Endodermal cell (in vitro differentiated cells): ENCODE measurements around the gene SLC13A5. TPM values are rescaled to one million over a fixed set of nuclear protein-coding genes. Genes with fewer than 3 reads are reported as not detected.

Experiments
- DNase-seq: peaks from one replicate; pipeline ENCODE4 v3.0.0-alpha.2; 2017
- H3K27ac ChIP-seq: 2 replicates; pipeline ENCODE4 v1.5.1; 2013; ENCODE audit warnings: mild to moderate bottlenecking, low read depth, low read length, moderate library complexity
- H3K27me3 ChIP-seq: 2 replicates; pipeline ENCODE4 v1.6.1; 2013; ENCODE audit warnings: mild to moderate bottlenecking, low read length, moderate library complexity; ENCODE audit not compliant: insufficient read depth, control insufficient read depth, poor library complexity, severe bottlenecking
- H3K36me3 ChIP-seq: 2 replicates; pipeline ENCODE4 v1.7.0; 2013; ENCODE audit warnings: mild to moderate bottlenecking, low read length, moderate library complexity; ENCODE audit not compliant: control insufficient read depth, insufficient read depth
- H3K4me1 ChIP-seq: one replicate; pipeline ENCODE4 v1.7.0; 2013; ENCODE audit warnings: low read length; ENCODE audit not compliant: control insufficient read depth, insufficient read depth
- H3K4me3 ChIP-seq: 2 replicates; pipeline ENCODE4 v1.5.1; 2013; ENCODE audit warnings: mild to moderate bottlenecking, low read length, moderate library complexity
- H3K9ac ChIP-seq: 2 replicates; pipeline ENCODE4 v1.6.1; 2013; ENCODE audit warnings: mild to moderate bottlenecking, low read length, moderate library complexity; ENCODE audit not compliant: poor library complexity, severe bottlenecking; ENCODE audit errors: extremely low read depth
- H3K9me3 ChIP-seq: 2 replicates; pipeline ENCODE4 v1.6.1; 2013; ENCODE audit warnings: mild to moderate bottlenecking, low read length, moderate library complexity; ENCODE audit not compliant: control insufficient read depth
- H3K27ac Mint-ChIP-seq: 2 replicates; pipeline ENCODE4 v1.8.0; 2020; ENCODE audit warnings: mixed read lengths
- H3K27me3 Mint-ChIP-seq: 2 replicates; pipeline ENCODE4 v1.8.0; 2021; ENCODE audit warnings: mild to moderate bottlenecking, mixed read lengths; ENCODE audit not compliant: insufficient read depth
- H3K36me3 Mint-ChIP-seq: 2 replicates; pipeline ENCODE4 v1.8.0; 2020; ENCODE audit warnings: low read depth, mixed read lengths
- H3K4me1 Mint-ChIP-seq: 2 replicates; pipeline ENCODE4 v1.8.0; 2020; ENCODE audit warnings: mixed read lengths
- H3K4me3 Mint-ChIP-seq: 2 replicates; pipeline ENCODE4 v1.8.0; 2020; ENCODE audit warnings: mild to moderate bottlenecking, moderate library complexity, mixed read lengths
- H3K9me3 Mint-ChIP-seq: 2 replicates; pipeline ENCODE4 v1.8.0; 2020; ENCODE audit warnings: mild to moderate bottlenecking, mixed read lengths
- WGBS, 2 experiments: methylation state at CpG; one replicate each; pipeline versions ENCODE4 v1.1.5 to v1.1.7; 2013; ENCODE audit warnings: missing lambda C conversion rate in 2 of 2, mixed read lengths in 1 of 2; ENCODE audit not compliant: insufficient coverage in 1 of 2, insufficient read length in 1 of 2; 5-methylcytosine and 5-hydroxymethylcytosine counted together
- total RNA-seq, 2 donors: library from RNA; stranded (reverse); fragmentation: NEBNext Ultra II Directional in 1 of 2; extraction: Animal tissue kit (Norgen Biotek cat#: 25700) in 1 of 2; gene quantifications; 2 replicates in 1 of 2; 3 replicates in 1 of 2; pipeline ENCODE4 v1.2.1, GENCODE V29; 2021
- TF ChIP-seq, protein P1 (sequence below): fragments of 200-600 bp; sonication (generic); conservative IDR thresholded peaks from 2 replicates; pipeline ENCODE4 v1.5.0; 2021; ENCODE audit warnings: antibody characterized with exemption, mild to moderate bottlenecking

SLC13A5 gene
- total RNA-seq, 2 donors from 2014 or later: 3.9 to 8.4 TPM

DNA sequence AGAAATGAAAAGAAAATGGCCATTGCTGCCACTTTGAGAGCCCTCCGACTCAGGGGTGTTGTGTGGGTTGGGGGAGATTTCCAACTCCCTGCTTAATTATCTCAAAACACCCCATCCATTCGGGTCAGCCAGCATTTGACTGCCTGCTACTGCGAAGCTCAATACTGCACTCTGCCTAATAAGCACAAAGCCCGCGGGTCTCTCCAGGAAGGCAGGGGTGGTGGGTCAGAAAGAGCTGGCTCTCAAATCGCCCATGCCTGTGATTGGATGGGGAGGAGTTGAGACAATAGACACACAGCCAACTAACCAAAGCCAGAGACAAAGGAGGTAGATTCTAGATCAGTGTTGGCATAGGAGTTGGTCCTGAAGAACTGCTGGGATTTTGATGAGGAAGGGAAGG, 40.4 kb upstream of the SLC13A5 start:
- no peak overlapping the region for H3K9ac ChIP-seq
- H3K4me3 ChIP-seq: no peak overlapping the region
- peaks cover 2% of the 10 kb centered on the region for H3K9me3 Mint-ChIP-seq
- peak overlapping the region; percentile 89 for H3K27ac ChIP-seq
- no peak for DNase-seq
- no peaks in the 10 kb centered on the region for H3K4me1 ChIP-seq
- TF ChIP-seq, protein P1, sequence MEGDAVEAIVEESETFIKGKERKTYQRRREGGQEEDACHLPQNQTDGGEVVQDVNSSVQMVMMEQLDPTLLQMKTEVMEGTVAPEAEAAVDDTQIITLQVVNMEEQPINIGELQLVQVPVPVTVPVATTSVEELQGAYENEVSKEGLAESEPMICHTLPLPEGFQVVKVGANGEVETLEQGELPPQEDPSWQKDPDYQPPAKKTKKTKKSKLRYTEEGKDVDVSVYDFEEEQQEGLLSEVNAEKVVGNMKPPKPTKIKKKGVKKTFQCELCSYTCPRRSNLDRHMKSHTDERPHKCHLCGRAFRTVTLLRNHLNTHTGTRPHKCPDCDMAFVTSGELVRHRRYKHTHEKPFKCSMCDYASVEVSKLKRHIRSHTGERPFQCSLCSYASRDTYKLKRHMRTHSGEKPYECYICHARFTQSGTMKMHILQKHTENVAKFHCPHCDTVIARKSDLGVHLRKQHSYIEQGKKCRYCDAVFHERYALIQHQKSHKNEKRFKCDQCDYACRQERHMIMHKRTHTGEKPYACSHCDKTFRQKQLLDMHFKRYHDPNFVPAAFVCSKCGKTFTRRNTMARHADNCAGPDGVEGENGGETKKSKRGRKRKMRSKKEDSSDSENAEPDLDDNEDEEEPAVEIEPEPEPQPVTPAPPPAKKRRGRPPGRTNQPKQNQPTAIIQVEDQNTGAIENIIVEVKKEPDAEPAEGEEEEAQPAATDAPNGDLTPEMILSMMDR: no peak
- H3K4me3 Mint-ChIP-seq: no peak overlapping the region
- 79% methylated on average over 5 of the region's 6 CpGs; no CpG with 5 or more reads in 1 of the 2 experiments for WGBS, 2 experiments
- no peaks in the 10 kb centered on the region for H3K27me3 ChIP-seq
- H3K4me1 Mint-ChIP-seq: peaks cover 28% of the 10 kb centered on the region
- no peaks in the 10 kb centered on the region for H3K36me3 ChIP-seq
- no peaks in the 10 kb centered on the region for H3K9me3 ChIP-seq
- peaks cover 4% of the 10 kb centered on the region for H3K27me3 Mint-ChIP-seq
- H3K36me3 Mint-ChIP-seq: no peaks in the 10 kb centered on the region
- H3K27ac Mint-ChIP-seq: peak overlapping the region; percentile 50

DNA sequence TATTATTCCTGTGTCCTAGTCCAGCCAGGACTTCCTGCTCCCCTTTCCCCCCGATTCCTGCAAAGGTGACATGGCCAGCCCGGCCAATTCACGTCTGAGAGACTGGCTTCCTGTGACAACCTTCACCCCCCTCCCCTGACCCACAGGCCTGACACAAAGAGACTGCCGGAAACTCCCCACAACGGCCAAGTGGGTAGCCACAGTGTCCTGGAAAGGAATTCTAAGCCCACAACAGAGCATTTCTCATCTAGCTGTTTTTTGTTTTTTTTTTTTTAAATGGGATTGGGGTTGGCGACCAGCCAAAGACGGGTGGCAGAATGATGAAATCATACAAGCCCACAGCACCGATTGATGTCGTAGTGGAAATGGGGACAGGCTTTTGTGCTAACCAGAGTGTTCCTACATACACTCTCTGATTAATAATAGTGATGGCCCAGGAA, 39.9 kb upstream of the SLC13A5 start:
- TF ChIP-seq, protein P1: no peak
- Mint-ChIP-seq H3K36me3 (no peaks in the 10 kb centered on the region), H3K4me1 (peaks cover 28% of the 10 kb centered on the region), H3K9me3 (peaks cover 4% of the 10 kb centered on the region), H3K27ac (peak overlapping the region; percentile 63), H3K27me3 (peaks cover 4% of the 10 kb centered on the region), H3K4me3 (no peak overlapping the region)
- 66 to 84% methylated on average over 4 to 8 of the region's 9 CpGs for WGBS, 2 experiments
- H3K27me3 ChIP-seq: no peaks in the 10 kb centered on the region
- no peaks in the 10 kb centered on the region for H3K36me3 ChIP-seq
- DNase-seq: peak; percentile 64
- no peak overlapping the region for H3K9ac ChIP-seq
- peak overlapping the region; percentile 89 for H3K27ac ChIP-seq
- H3K4me1 ChIP-seq: no peaks in the 10 kb centered on the region
- H3K4me3 ChIP-seq: no peak overlapping the region
- H3K9me3 ChIP-seq: no peaks in the 10 kb centered on the region

DNA sequence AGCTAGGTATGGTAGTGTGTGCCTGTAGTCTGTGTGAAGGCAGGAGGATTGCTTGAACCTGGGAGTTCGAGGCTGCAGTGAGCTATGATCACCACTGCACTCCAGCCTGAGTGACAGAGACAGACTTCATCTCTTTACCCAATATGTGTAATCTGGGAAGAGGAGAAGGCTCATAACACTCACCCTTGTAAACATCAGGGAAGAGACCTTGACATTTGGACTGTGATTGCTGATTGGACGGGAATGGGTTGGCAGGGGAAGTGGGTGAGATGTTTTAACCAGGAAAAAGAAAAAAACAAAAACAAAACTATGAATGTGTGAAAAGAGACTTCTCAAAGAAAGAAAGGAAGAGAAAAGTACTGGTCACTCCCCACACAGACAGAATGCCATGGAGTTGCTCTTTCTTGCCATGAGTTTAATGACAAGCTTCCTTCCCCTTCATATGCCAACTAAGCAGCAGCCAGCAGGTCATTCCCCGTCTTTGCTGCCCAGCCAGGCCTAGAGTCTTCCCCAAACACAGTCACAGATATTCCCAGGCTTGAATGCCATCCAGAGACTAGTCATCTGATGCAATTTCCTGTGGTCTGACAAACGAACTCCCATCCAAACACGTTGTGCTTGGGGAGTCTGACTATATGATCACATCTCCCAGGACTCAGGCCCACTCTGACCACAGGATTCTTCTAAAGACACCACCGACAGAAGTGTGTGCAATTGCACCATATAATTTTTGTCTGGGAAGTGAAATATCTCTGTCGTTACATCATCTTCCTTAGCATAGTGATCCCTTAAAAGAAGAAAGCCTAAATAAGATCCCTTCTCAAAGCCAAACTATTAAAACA, 39.1 kb upstream of the SLC13A5 start:
- H3K4me3 ChIP-seq: no peak overlapping the region
- H3K9me3 Mint-ChIP-seq: peaks cover 4% of the 10 kb centered on the region
- no peak overlapping the region for H3K27ac Mint-ChIP-seq
- H3K36me3 ChIP-seq: no peaks in the 10 kb centered on the region
- H3K9me3 ChIP-seq: no peaks in the 10 kb centered on the region
- H3K36me3 Mint-ChIP-seq: no peaks in the 10 kb centered on the region
- DNase-seq: peak; percentile 51
- TF ChIP-seq, protein P1: no peak
- no peak overlapping the region for H3K4me3 Mint-ChIP-seq
- H3K27me3 ChIP-seq: no peaks in the 10 kb centered on the region
- H3K27me3 Mint-ChIP-seq: peaks cover 4% of the 10 kb centered on the region
- H3K9ac ChIP-seq: no peak overlapping the region
- WGBS, 2 experiments: 62 to 82% methylated on average over 5 to 7 of the region's 7 CpGs
- H3K4me1 ChIP-seq: no peaks in the 10 kb centered on the region
- H3K27ac ChIP-seq: peak overlapping the region; percentile 89
- peaks cover 28% of the 10 kb centered on the region for H3K4me1 Mint-ChIP-seq
